ENCODE results near the gene GRHL3. TPM values are rescaled to one million over a fixed set of nuclear protein-coding genes. Genes with fewer than 3 reads are reported as not detected.
"Not testable (repeated sequence)": the region's sequence is repeated elsewhere in the genome, so short reads cannot be mapped to it uniquely, and the experiment has no call there.

GRHL3 gene
- total RNA-seq, 4 donors from 2014 or later = not detected

GRCh38 chr1:24283326-24284155, 35.6 kb upstream of the GRHL3 start:
- Histone ChIP-seq H3K9me3 (no peaks in the 10 kb centered on the region), H3K4me1 (peaks cover 0 to 6% (median 0%) of the 10 kb centered on the region in 4 donors), H3K36me3 (no peaks in the 10 kb centered on the region), H3K4me3 (no peak overlapping the region), H3K27ac (no peak overlapping the region), H3K27me3 (peaks cover 0 to 4% of the 10 kb centered on the region in 2 donors)
- no peak for TF ChIP-seq EP300 (IDR thresholded peaks at IDR 0.05)
- 62 to 75% methylated on average over 9 to 10 of the region's 10 CpGs for WGBS, 2 donors
- DNase-seq (ENCODE audit: low spot score in 2 of 2) = no peak

DNA sequence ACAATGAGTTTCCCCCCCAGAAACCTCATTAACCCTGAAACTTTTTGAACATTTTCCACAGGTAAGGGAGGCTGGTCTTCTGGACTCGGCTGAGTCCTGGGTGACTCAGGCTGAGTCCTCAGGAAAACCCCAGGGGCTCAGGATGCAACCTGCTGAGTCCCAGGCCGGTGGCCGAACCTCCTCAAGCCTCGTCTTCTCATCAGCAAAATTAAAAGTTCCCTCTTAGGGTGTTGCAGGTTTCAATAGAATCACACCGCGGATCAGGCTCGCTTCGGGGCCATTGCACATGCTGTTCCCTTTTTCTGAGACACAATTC, 35.0 kb upstream of the GRHL3 start:
- 93 to 94% methylated on average over 8 of the region's 8 CpGs for WGBS, 2 donors
- H3K36me3 ChIP-seq = no peaks in the 10 kb centered on the region
- TF ChIP-seq, protein P1, sequence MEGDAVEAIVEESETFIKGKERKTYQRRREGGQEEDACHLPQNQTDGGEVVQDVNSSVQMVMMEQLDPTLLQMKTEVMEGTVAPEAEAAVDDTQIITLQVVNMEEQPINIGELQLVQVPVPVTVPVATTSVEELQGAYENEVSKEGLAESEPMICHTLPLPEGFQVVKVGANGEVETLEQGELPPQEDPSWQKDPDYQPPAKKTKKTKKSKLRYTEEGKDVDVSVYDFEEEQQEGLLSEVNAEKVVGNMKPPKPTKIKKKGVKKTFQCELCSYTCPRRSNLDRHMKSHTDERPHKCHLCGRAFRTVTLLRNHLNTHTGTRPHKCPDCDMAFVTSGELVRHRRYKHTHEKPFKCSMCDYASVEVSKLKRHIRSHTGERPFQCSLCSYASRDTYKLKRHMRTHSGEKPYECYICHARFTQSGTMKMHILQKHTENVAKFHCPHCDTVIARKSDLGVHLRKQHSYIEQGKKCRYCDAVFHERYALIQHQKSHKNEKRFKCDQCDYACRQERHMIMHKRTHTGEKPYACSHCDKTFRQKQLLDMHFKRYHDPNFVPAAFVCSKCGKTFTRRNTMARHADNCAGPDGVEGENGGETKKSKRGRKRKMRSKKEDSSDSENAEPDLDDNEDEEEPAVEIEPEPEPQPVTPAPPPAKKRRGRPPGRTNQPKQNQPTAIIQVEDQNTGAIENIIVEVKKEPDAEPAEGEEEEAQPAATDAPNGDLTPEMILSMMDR (IDR thresholded peaks at IDR 0.05) = no peak
- TF ChIP-seq POLR2A (IDR thresholded peaks at IDR 0.05) (no peak), EP300 (IDR thresholded peaks at IDR 0.05) (no peak)
- DNase-seq (ENCODE audit: low spot score in 2 of 2) = no peak
- H3K4me1 ChIP-seq = peaks cover 0 to 8% (median 0%) of the 10 kb centered on the region in 4 donors
- peaks cover 0 to 4% of the 10 kb centered on the region in 2 donors for H3K27me3 ChIP-seq
- H3K4me3 ChIP-seq = no peak overlapping the region
- H3K27ac ChIP-seq = no peak overlapping the region
- H3K9me3 ChIP-seq = no peaks in the 10 kb centered on the region

GRCh38 chr1:24285231-24285630, 33.9 kb upstream of the GRHL3 start:
- WGBS, 2 donors = 92 to 96% methylated on average over 12 to 13 of the region's 13 CpGs
- Histone ChIP-seq H3K36me3 (no peaks in the 10 kb centered on the region), H3K4me1 (peaks cover 0 to 19% (median 0%) of the 10 kb centered on the region in 4 donors), H3K4me3 (no peak overlapping the region), H3K9me3 (no peaks in the 10 kb centered on the region), H3K27me3 (no peaks in the 10 kb centered on the region), H3K27ac (no peak overlapping the region)
- no peak for TF ChIP-seq EP300 (IDR thresholded peaks at IDR 0.05)
- TF ChIP-seq POLR2A (IDR thresholded peaks at IDR 0.05) = no peak
- TF ChIP-seq, protein P1 (IDR thresholded peaks at IDR 0.05) = no peak
- DNase-seq (ENCODE audit: low spot score in 2 of 2) = no peak

DNA sequence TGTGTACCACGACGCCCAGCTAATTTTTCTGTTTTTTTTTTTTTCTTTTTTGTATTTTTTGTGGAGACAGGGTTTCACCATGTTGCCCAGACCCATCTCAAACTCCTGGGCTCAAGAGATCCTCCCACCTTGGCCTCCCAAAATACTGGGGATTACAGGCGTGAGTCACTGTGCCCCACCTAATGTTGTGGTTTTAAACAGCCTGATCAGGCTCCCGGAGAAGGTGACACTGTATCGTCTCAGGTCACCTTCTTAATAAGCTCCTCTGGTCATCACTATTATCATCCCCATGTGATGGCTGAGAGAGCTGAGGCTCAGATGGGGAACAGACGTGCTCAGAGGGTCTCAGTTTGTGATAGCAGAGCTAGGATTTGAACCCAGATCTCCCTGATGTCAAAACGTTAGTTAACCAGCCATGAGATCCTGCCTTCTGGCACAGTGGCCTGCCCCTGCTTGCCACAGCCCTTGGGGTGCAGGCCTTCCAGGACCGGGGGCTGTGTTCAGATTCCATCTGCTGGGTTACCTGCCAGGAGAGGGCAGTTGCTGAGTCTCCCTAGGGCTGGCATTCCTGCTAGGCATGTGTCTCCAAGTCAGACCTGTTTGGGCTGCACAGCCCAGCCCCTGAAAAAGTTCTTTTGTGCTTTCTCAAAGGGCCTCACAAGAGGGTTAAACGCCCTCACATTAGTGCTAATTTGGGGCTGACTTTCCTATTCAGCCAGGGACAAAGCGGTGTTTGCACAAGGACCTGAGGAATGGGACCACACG, 32.7 kb upstream of the GRHL3 start:
- Histone ChIP-seq H3K9me3 (no peaks in the 10 kb centered on the region), H3K36me3 (no peaks in the 10 kb centered on the region), H3K27ac (no peak overlapping the region), H3K27me3 (no peaks in the 10 kb centered on the region), H3K4me1 (peaks cover 0 to 27% (median 0%) of the 10 kb centered on the region in 4 donors), H3K4me3 (no peak overlapping the region)
- no peak for TF ChIP-seq EP300 (IDR thresholded peaks at IDR 0.05)
- no peak for TF ChIP-seq POLR2A (IDR thresholded peaks at IDR 0.05)
- no peak for DNase-seq (ENCODE audit: low spot score in 2 of 2)
- 81 to 91% methylated on average over 9 to 11 of the region's 11 CpGs for WGBS, 2 donors

DNA sequence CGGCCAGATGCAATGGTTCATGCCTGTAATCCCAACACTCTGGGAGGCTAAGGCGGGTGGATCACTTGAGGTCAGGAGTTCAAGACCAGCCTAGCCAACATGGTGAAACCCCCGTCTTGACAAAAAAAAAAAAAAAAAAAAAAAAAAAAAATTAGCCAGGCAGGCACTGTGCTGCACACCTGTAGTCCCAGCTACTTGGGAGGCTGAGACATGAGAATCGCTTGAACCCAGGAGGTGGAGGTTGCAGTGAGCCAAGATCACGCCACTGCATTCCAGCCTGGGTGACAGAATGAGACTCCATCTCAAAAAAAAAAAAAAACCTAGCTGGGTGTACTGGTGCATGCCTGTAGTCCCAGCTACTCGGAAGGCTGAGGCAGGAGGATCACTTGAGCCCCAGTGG, 31.4 kb upstream of the GRHL3 start:
- 91 to 93% methylated on average over 6 of the region's 6 CpGs for WGBS, 2 donors
- H3K27ac ChIP-seq; H3K9me3 ChIP-seq; H3K36me3 ChIP-seq; DNase-seq (ENCODE audit: low spot score in 2 of 2); H3K4me3 ChIP-seq; H3K27me3 ChIP-seq: not testable (repeated sequence)
- H3K4me1 ChIP-seq = peaks cover 0 to 27% (median 0%) of the 10 kb centered on the region in 4 donors

GRCh38 chr1:24288479-24288878, 30.7 kb upstream of the GRHL3 start:
- Histone ChIP-seq H3K27ac (no peak overlapping the region), H3K9me3 (no peaks in the 10 kb centered on the region), H3K4me3 (no peak overlapping the region), H3K36me3 (no peaks in the 10 kb centered on the region), H3K27me3 (no peaks in the 10 kb centered on the region), H3K4me1 (peaks cover 0 to 27% (median 0%) of the 10 kb centered on the region in 4 donors)
- DNase-seq (ENCODE audit: low spot score in 2 of 2) = no peak
- TF ChIP-seq POLR2A (IDR thresholded peaks at IDR 0.05) (no peak), EP300 (IDR thresholded peaks at IDR 0.05) (no peak)
- TF ChIP-seq, protein P1 (IDR thresholded peaks at IDR 0.05) = no peak
- 97 to 100% methylated on average over 1 of the region's 1 CpG for WGBS, 2 donors

Measured in tibial nerve (tissue), 4 donors.